Panc1 (cell line): ENCODE results near the gene MRPL46. TPM values are rescaled to one million over a fixed set of nuclear protein-coding genes. Genes with fewer than 3 reads are reported as not detected.

Source experiments
- ATAC-seq: fragments of 200-7000 bp; cut with Tn5 transposase; 2 replicates; pipeline ENCODE4 v1.9.1; 2020; ENCODE audit warnings: mild to moderate bottlenecking, moderate library complexity
- Bru-seq: library from RNA; stranded (reverse); fragments of 400-500 nt; gene quantifications from one replicate; lab custom pipeline; 2021; lab: Mats Ljungman, UMichigan
- BruChase-seq, 2 experiments: library from RNA; stranded (reverse); fragments of 400-500 nt; gene quantifications; one replicate each; lab custom pipeline; 2021; lab: Mats Ljungman, UMichigan
- BruUV-seq: library from RNA; stranded (reverse); fragments of 400-500 nt; replicated peaks from 2 replicates; lab custom pipeline; 2021; lab: Mats Ljungman, UMichigan
- CTCF ChIA-PET: fragments of 300-600 bp; sonication (Branson Sonifier 250); formaldehyde crosslinking; loops from one replicate; lab custom pipeline; 2022; ENCODE audit warnings: antibody characterized with exemption; lab: Charles Lee
- POLR2A ChIA-PET: fragments of 300-600 bp; sonication (Branson Sonifier 250); formaldehyde crosslinking; loops from one replicate; lab custom pipeline; 2022; ENCODE audit warnings: antibody characterized with exemption; lab: Charles Lee
- DNase-seq: peaks from one replicate; pipeline ENCODE4 v3.0.0-alpha.2; 2010; ENCODE audit warnings: low read depth, low spot score
- H3K27ac ChIP-seq: 2 replicates; pipeline ENCODE4 v1.5.1; 2011; ENCODE audit warnings: mild to moderate bottlenecking, low read length, inconsistent platforms
- H3K27me3 ChIP-seq: fragments of 200-500 bp; sonication (Bioruptor generic); 2 replicates; pipeline ENCODE4 v1.6.0; 2014; ENCODE audit warnings: low read length, inconsistent platforms; ENCODE audit not compliant: control insufficient read depth, insufficient read depth
- H3K36me3 ChIP-seq: fragments of 200-500 bp; sonication (Bioruptor generic); 2 replicates; pipeline ENCODE4 v1.5.1; 2014; ENCODE audit warnings: inconsistent platforms, mild to moderate bottlenecking, low read length, moderate library complexity; ENCODE audit not compliant: control insufficient read depth, insufficient read depth
- H3K4me1 ChIP-seq: 2 replicates; pipeline ENCODE4 v1.5.1; 2011; ENCODE audit warnings: inconsistent platforms, mild to moderate bottlenecking, low read length, moderate library complexity; ENCODE audit not compliant: control insufficient read depth, insufficient read depth
- H3K4me3 ChIP-seq, 2 experiments: 2 replicates each; pipeline ENCODE4 v1.5.1; 2011 to 2012; ENCODE audit warnings: low read depth in 2 of 2, low read length in 2 of 2, mild to moderate bottlenecking in 2 of 2, inconsistent platforms in 1 of 2, moderate library complexity in 1 of 2
- H3K9me3 ChIP-seq: fragments of 200-500 bp; sonication (Bioruptor generic); 2 replicates; pipeline ENCODE4 v1.5.1; 2014; ENCODE audit warnings: low read depth, mild to moderate bottlenecking, inconsistent platforms, low read length, moderate library complexity; ENCODE audit not compliant: control insufficient read depth, insufficient read depth
- CTCF ChIP-seq: fragments of 450-650 bp; IDR thresholded peaks from 2 replicates; pipeline ENCODE4 v1.5.1; 2017; ENCODE audit warnings: mild to moderate bottlenecking
- POLR2AphosphoS5 ChIP-seq: IDR thresholded peaks from 2 replicates; pipeline ENCODE4 v1.6.1; 2012; ENCODE audit warnings: mild to moderate bottlenecking, low read depth, low read length, moderate library complexity
- REST ChIP-seq, 2 experiments: IDR thresholded peaks; 2 replicates each; pipeline ENCODE4 v1.6.1; 2011 to 2012; ENCODE audit warnings: low read depth in 2 of 2, control low read depth in 1 of 2, low read length in 1 of 2, mild to moderate bottlenecking in 1 of 2, moderate library complexity in 1 of 2; ENCODE audit not compliant: insufficient read depth in 1 of 2
- SIN3A ChIP-seq: IDR thresholded peaks from 2 replicates; pipeline ENCODE4 v1.6.1; 2012; ENCODE audit warnings: low read depth, mild to moderate bottlenecking, low read length, moderate library complexity, borderline replicate concordance; ENCODE audit not compliant: insufficient read depth
- TCF7L2 ChIP-seq: IDR thresholded peaks from 2 replicates; pipeline ENCODE4 v1.6.1; 2011; ENCODE audit warnings: mild to moderate bottlenecking, low read depth, low read length, inconsistent platforms
- in situ Hi-C: cut with HindIII; loops from 2 replicates; pipeline ENCODE4 v1.10.0; 2016; ENCODE audit warnings: low sequenced_read_pairs, low pct_unique_long_range_greater_than_20kb
- intact Hi-C: fragments of 100-400 bp; cut with micrococcal nuclease; formaldehyde crosslinking; loops from one replicate; pipeline ENCODE4 v1.10.0; 2022; ENCODE audit not compliant: unreplicated experiment
- long read RNA-seq: library from polyadenylated mRNA; unstranded; transcript quantifications from one replicate; pipeline ENCODE4 v2.0.0, GENCODE V29; 2021; ENCODE audit not compliant: unreplicated experiment
- polyA plus RNA-seq: library from polyadenylated mRNA; unstranded; fragments of >200 nt; gene quantifications from one replicate; pipeline ENCODE4 v1.2.1, GENCODE V29; 2012; ENCODE audit warnings: missing spikeins; ENCODE audit not compliant: insufficient read length
- total RNA-seq: library from RNA; stranded (reverse); gene quantifications from one replicate; pipeline ENCODE4 v1.2.1, GENCODE V29; 2021; ENCODE audit not compliant: unreplicated experiment

Gene MRPL46
- total RNA-seq = 31.3 TPM
- 23.9 TPM for polyA plus RNA-seq
- Bru-seq, nascent RNA = percentile 85 among the genes with signal in this experiment
- percentile 84 among the genes with signal in this experiment for BruChase-seq, experiment 1, labeled RNA remaining after a 2-hour chase
- BruChase-seq, experiment 2, labeled RNA remaining after a 6-hour chase = percentile 78 among the genes with signal in this experiment
- long read RNA-seq, transcript MRPL46-201 (4 exons, 1,019 nt) = major isoform, 42 of 47 reads
- long read RNA-seq, partial matches to known transcripts = 1 of 47 reads
- long read RNA-seq, other reads (novel, unspliced or antisense) = 3 of 47 reads

- intact Hi-C loops = no loop called here
- H3K4me1 ChIP-seq = peaks cover 9% of the 10 kb centered on the region
- ChIA-PET CTCF (interaction anchor here (0.6 to 1.0 kb wide), 3 partner anchors 17 to 671 kb away, joined by 3 read pairs; no protein-coding TSS in a partner anchor), POLR2A (interaction anchor here (0.8 kb wide), 1 partner anchor 29 kb away, joined by 3 read pairs; no protein-coding TSS in a partner anchor)
- BruUV-seq = no TSS peak
- peak within 1 kb of the TSS; percentile 97 to 98 for H3K4me3 ChIP-seq
- TF ChIP-seq TCF7L2 (peak; percentile 68), SIN3A (0 out of 2 replicates have a peak, but pooled peaks have one; percentile 43), REST (IDR thresholded peaks at IDR 0.05; ENCODE audit: insufficient read depth in 1 of 2, low read depth in 2 of 2, low read length in 1 of 2) (no peak), CTCF (no peak), POLR2AphosphoS5 (peak; percentile 86)
- in situ Hi-C loops = no loop called here
- H3K9me3 ChIP-seq = no peaks in the 10 kb centered on the region
- H3K27me3 ChIP-seq = no peaks in the 10 kb centered on the region
- peak; percentile 98 for ATAC-seq
- H3K36me3 ChIP-seq = peaks cover 8% of the 10 kb centered on the region; the same call in 1 of the 2 replicates
- peak within 1 kb of the TSS; percentile 99 for H3K27ac ChIP-seq
- peak; percentile 89 for DNase-seq
Measured at GRCh38 chr15:88467073-88467934, at the start of gene MRPL46, which contains the start of gene MRPS11. TSS of gene MRPL46 (minus strand) at chr15:88467388. CDS start at chr15:88467377, 11 bp downstream. TSS of gene MRPS11 (plus strand) at chr15:88467708. CDS start at chr15:88467718, 10 bp downstream.

- in situ Hi-C loops (no loop called here), intact Hi-C loops (no loop called here)
- POLR2A ChIA-PET = no interaction called here
- BruUV-seq = no TSS peak
- TF ChIP-seq SIN3A (no peak), TCF7L2 (no peak), CTCF (no peak), POLR2AphosphoS5 (no peak), REST (IDR thresholded peaks at IDR 0.05; ENCODE audit: insufficient read depth in 1 of 2, low read depth in 2 of 2, low read length in 1 of 2) (no peak)
- Histone ChIP-seq H3K4me3 (no peak overlapping the region), H3K4me1 (no peaks in the 10 kb centered on the region), H3K36me3 (no peaks in the 10 kb centered on the region), H3K27ac (no peak overlapping the region), H3K27me3 (no peaks in the 10 kb centered on the region), H3K9me3 (no peaks in the 10 kb centered on the region)
- no peak for DNase-seq
- ATAC-seq = no peak
- CTCF ChIA-PET = no interaction called here
Measured at GRCh38 chr15:88513195-88513594, 46.0 kb upstream of the MRPL46 start.
